ENCODE measurements around the gene FGD4.

- no peak for TF ChIP-seq POLR2A (IDR thresholded peaks at IDR 0.05)
- TF ChIP-seq, protein P1, sequence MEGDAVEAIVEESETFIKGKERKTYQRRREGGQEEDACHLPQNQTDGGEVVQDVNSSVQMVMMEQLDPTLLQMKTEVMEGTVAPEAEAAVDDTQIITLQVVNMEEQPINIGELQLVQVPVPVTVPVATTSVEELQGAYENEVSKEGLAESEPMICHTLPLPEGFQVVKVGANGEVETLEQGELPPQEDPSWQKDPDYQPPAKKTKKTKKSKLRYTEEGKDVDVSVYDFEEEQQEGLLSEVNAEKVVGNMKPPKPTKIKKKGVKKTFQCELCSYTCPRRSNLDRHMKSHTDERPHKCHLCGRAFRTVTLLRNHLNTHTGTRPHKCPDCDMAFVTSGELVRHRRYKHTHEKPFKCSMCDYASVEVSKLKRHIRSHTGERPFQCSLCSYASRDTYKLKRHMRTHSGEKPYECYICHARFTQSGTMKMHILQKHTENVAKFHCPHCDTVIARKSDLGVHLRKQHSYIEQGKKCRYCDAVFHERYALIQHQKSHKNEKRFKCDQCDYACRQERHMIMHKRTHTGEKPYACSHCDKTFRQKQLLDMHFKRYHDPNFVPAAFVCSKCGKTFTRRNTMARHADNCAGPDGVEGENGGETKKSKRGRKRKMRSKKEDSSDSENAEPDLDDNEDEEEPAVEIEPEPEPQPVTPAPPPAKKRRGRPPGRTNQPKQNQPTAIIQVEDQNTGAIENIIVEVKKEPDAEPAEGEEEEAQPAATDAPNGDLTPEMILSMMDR (IDR thresholded peaks at IDR 0.05), result no peak
Observed at GRCh38 chr12:32546272-32546671, 146.9 kb downstream of the FGD4 start.
